Astrocyte (in vitro differentiated cells and primary cell): ENCODE results near the gene OR6K2. TPM values are rescaled to one million over a fixed set of nuclear protein-coding genes. Genes with fewer than 3 reads are reported as not detected.
"Not testable (repeated sequence)": the region's sequence is repeated elsewhere in the genome, so short reads cannot be mapped to it uniquely, and the experiment has no call there.

Experiments
- DNase-seq: peaks from one replicate; pipeline ENCODE4 v3.0.0-alpha.2; 2010; ENCODE audit warnings: low read depth
- FAIRE-seq: peaks from 2 replicates; lab custom pipeline; 2011; peaks lifted over from hg19 to GRCh38; lab: Jason Lieb, UNC
- H2AFZ ChIP-seq: 2 replicates; pipeline ENCODE4 v1.6.0; 2012; ENCODE audit warnings: low read depth, low read length, inconsistent platforms
- H3K27ac ChIP-seq: 2 replicates; pipeline ENCODE4 v1.5.1; 2011; ENCODE audit warnings: low read depth, low read length, inconsistent platforms
- H3K27me3 ChIP-seq: 2 replicates; pipeline ENCODE4 v1.6.0; 2011; ENCODE audit warnings: low read length, inconsistent platforms; ENCODE audit not compliant: insufficient read depth
- H3K36me3 ChIP-seq: 2 replicates; pipeline ENCODE4 v1.5.1; 2011; ENCODE audit warnings: low read length, inconsistent platforms; ENCODE audit not compliant: insufficient read depth
- H3K4me1 ChIP-seq: 2 replicates; pipeline ENCODE4 v1.5.1; 2011; ENCODE audit warnings: low read length, inconsistent platforms; ENCODE audit not compliant: insufficient read depth
- H3K4me2 ChIP-seq: 2 replicates; pipeline ENCODE4 v1.6.0; 2012; ENCODE audit warnings: low read length, inconsistent platforms
- H3K4me3 ChIP-seq: 2 replicates; pipeline ENCODE4 v1.5.1; 2011; ENCODE audit warnings: low read depth, mild to moderate bottlenecking, low read length, inconsistent platforms; ENCODE audit not compliant: insufficient read depth
- H3K79me2 ChIP-seq: 2 replicates; pipeline ENCODE4 v1.6.0; 2012; ENCODE audit warnings: mild to moderate bottlenecking, low read length, inconsistent platforms; ENCODE audit not compliant: insufficient read depth
- H3K9ac ChIP-seq: 2 replicates; pipeline ENCODE4 v1.6.0; 2012; ENCODE audit warnings: mild to moderate bottlenecking, low read length, inconsistent platforms
- H3K9me3 ChIP-seq: 2 replicates; pipeline ENCODE4 v1.5.1; 2012; ENCODE audit warnings: low read depth, mild to moderate bottlenecking, low read length, inconsistent platforms; ENCODE audit not compliant: insufficient read depth
- H4K20me1 ChIP-seq: 2 replicates; pipeline ENCODE4 v1.6.0; 2012; ENCODE audit warnings: low read length, inconsistent platforms; ENCODE audit not compliant: insufficient read depth
- H3K27ac Mint-ChIP-seq: one replicate; pipeline ENCODE4 v1.8.0; 2021; ENCODE audit warnings: mild to moderate bottlenecking, mixed read lengths; ENCODE audit not compliant: unreplicated experiment
- H3K27me3 Mint-ChIP-seq: one replicate; pipeline ENCODE4 v1.8.0; 2021; ENCODE audit warnings: low read depth, mixed read lengths; ENCODE audit not compliant: unreplicated experiment
- H3K36me3 Mint-ChIP-seq: one replicate; pipeline ENCODE4 v1.8.0; 2021; ENCODE audit warnings: low read depth, mixed read lengths; ENCODE audit not compliant: unreplicated experiment
- H3K4me1 Mint-ChIP-seq: one replicate; pipeline ENCODE4 v1.8.0; 2021; ENCODE audit warnings: low read depth, mixed read lengths; ENCODE audit not compliant: unreplicated experiment
- H3K4me3 Mint-ChIP-seq: one replicate; pipeline ENCODE4 v1.8.0; 2021; ENCODE audit warnings: mild to moderate bottlenecking, moderate library complexity, mixed read lengths; ENCODE audit not compliant: unreplicated experiment
- H3K9me3 Mint-ChIP-seq: one replicate; pipeline ENCODE4 v1.8.0; 2021; ENCODE audit warnings: mild to moderate bottlenecking, mixed read lengths; ENCODE audit not compliant: unreplicated experiment
- EZH2 ChIP-seq: IDR thresholded peaks from 2 replicates; pipeline ENCODE4 v1.6.1; 2012; ENCODE audit warnings: mild to moderate bottlenecking, low read length, inconsistent platforms; ENCODE audit not compliant: insufficient read depth
- total RNA-seq: library from RNA; stranded (reverse); gene quantifications from 2 replicates; pipeline ENCODE4 v1.2.1, GENCODE V29; 2021
- TF ChIP-seq, protein P1 (sequence below): IDR thresholded peaks from 2 replicates; pipeline ENCODE4 v1.5.1; 2011; ENCODE audit warnings: low read depth, mild to moderate bottlenecking, inconsistent platforms, low read length, moderate library complexity; ENCODE audit not compliant: insufficient read depth

Gene OR6K2
- total RNA-seq, 1 donor from 2014 or later: not detected

DNA sequence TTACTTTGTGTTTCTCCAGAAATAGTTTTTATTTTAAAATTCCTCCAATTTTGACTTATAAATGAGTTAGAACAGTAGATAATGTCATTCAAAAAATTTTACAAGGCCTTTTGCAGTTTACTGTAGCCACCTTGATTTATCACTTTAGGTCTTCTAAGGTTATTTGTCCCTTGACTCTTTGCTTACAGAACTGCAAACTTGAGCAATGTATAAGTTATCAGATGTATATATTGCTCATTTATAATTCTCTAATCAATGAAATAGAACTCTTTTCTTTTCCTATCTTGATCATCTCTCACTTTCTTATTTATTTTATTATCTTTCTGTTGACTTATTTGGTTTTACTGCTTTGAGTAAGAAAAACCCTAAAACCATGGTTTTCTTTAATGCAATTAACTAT lies 8.1 kb downstream of the OR6K2 start:
- Mint-ChIP-seq H3K4me3 (no peak overlapping the region), H3K9me3 (no peaks in the 10 kb centered on the region), H3K27me3 (peaks cover 9% of the 10 kb centered on the region), H3K36me3 (no peaks in the 10 kb centered on the region), H3K27ac (no peak overlapping the region), H3K4me1 (no peaks in the 10 kb centered on the region)
- no peaks in the 10 kb centered on the region for H3K36me3 ChIP-seq
- H3K79me2 ChIP-seq: no peaks in the 10 kb centered on the region
- no peaks in the 10 kb centered on the region for H3K27me3 ChIP-seq
- TF ChIP-seq, protein P1, sequence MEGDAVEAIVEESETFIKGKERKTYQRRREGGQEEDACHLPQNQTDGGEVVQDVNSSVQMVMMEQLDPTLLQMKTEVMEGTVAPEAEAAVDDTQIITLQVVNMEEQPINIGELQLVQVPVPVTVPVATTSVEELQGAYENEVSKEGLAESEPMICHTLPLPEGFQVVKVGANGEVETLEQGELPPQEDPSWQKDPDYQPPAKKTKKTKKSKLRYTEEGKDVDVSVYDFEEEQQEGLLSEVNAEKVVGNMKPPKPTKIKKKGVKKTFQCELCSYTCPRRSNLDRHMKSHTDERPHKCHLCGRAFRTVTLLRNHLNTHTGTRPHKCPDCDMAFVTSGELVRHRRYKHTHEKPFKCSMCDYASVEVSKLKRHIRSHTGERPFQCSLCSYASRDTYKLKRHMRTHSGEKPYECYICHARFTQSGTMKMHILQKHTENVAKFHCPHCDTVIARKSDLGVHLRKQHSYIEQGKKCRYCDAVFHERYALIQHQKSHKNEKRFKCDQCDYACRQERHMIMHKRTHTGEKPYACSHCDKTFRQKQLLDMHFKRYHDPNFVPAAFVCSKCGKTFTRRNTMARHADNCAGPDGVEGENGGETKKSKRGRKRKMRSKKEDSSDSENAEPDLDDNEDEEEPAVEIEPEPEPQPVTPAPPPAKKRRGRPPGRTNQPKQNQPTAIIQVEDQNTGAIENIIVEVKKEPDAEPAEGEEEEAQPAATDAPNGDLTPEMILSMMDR: no peak
- TF ChIP-seq EZH2: no peak
- no peak overlapping the region for H3K9ac ChIP-seq
- no peak overlapping the region for H3K27ac ChIP-seq
- H4K20me1 ChIP-seq: no peaks in the 10 kb centered on the region
- FAIRE-seq (no peak), DNase-seq (no peak)
- no peaks in the 10 kb centered on the region for H3K4me1 ChIP-seq
- H3K9me3 ChIP-seq: no peaks in the 10 kb centered on the region
- H3K4me3 ChIP-seq: no peak overlapping the region
- no peak overlapping the region for H2AFZ ChIP-seq
- H3K4me2 ChIP-seq: no peak overlapping the region

DNA sequence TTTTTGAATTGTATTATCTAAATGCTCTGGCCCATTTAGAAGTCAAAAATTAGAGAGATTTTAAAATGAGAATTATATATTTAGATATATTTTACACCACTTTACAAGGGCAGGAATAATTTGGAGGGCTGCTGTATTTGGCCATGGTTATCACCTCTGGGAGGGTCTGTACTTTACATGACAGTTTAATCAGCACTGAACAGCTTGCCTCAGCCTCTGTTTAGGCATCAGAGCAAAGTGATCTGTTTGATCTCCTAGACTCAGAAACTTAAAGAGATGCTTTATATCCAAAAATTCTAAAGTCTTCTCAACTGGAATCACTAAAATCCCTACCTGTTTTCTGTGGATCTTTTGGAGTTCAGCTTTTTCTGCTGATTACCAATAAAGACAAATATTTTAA lies 8.5 kb downstream of the OR6K2 start:
- no peaks in the 10 kb centered on the region for H3K36me3 ChIP-seq
- TF ChIP-seq, protein P1: no peak
- TF ChIP-seq EZH2: no peak
- H3K27me3 ChIP-seq: no peaks in the 10 kb centered on the region
- no peak overlapping the region for H3K4me2 ChIP-seq
- Mint-ChIP-seq H3K4me1 (no peaks in the 10 kb centered on the region), H3K9me3 (no peaks in the 10 kb centered on the region), H3K4me3 (no peak overlapping the region), H3K36me3 (no peaks in the 10 kb centered on the region), H3K27ac (no peak overlapping the region), H3K27me3 (peaks cover 9% of the 10 kb centered on the region)
- no peak overlapping the region for H3K27ac ChIP-seq
- no peak overlapping the region for H2AFZ ChIP-seq
- no peak for DNase-seq
- no peaks in the 10 kb centered on the region for H4K20me1 ChIP-seq
- H3K9ac ChIP-seq: no peak overlapping the region
- H3K79me2 ChIP-seq: no peaks in the 10 kb centered on the region
- no peak overlapping the region for H3K4me3 ChIP-seq
- FAIRE-seq: no peak
- H3K4me1 ChIP-seq: no peaks in the 10 kb centered on the region
- H3K9me3 ChIP-seq: no peaks in the 10 kb centered on the region

DNA sequence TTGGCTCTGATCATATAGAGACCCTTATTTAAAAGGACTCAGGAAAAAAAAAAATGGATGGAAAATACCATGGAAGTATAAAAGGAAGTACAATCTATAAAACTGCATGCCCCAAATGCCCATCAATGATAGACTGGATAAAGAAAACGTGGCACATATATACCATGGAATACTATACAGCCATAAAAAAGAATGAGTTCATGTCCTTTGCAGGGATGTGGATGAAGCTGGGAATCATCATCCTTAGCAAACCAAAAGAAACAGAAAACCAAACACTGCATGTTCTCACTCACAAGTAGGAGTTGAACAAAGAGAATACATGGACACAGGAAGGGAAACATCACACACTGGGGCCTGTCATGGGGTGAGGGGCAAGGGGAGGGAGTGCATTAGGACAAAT lies 9.3 kb downstream of the OR6K2 start:
- H2AFZ ChIP-seq, H4K20me1 ChIP-seq, H3K36me3 Mint-ChIP-seq, H3K4me2 ChIP-seq, H3K9ac ChIP-seq, H3K4me3 ChIP-seq, H3K9me3 Mint-ChIP-seq, H3K79me2 ChIP-seq, H3K27me3 ChIP-seq, DNase-seq, H3K4me3 Mint-ChIP-seq, H3K27ac ChIP-seq, H3K9me3 ChIP-seq, H3K27ac Mint-ChIP-seq, H3K4me1 Mint-ChIP-seq, H3K4me1 ChIP-seq, H3K36me3 ChIP-seq, H3K27me3 Mint-ChIP-seq, FAIRE-seq: not testable (repeated sequence)
